HepG2 (cell line): ENCODE results near the gene BRAF. TPM values are rescaled to one million over a fixed set of nuclear protein-coding genes. Genes with fewer than 3 reads are reported as not detected.
A peak's percentile ranks its signal among the peaks of the same experiment; 100 is the strongest.

ENCODE experiments used
- CENPT ChIP-seq: sonication (generic); formaldehyde crosslinking; IDR thresholded peaks from 2 replicates; pipeline ENCODE4 v1.8.0; 2022; ENCODE audit warnings: low read depth, mild to moderate bottlenecking, moderate library complexity, missing genetic modification reagents
- HBP1 ChIP-seq: IDR thresholded peaks from 2 replicates; pipeline ENCODE4 v1.6.1; 2016; ENCODE audit warnings: low read depth, control low read depth
- JDP2 ChIP-seq: sonication (generic); formaldehyde crosslinking; IDR thresholded peaks from 2 replicates; pipeline ENCODE4 v1.8.1; 2022; ENCODE audit warnings: missing genetic modification reagents, borderline replicate concordance
- KDM6A ChIP-seq: IDR thresholded peaks from 2 replicates; pipeline ENCODE4 v1.6.1; 2016; ENCODE audit warnings: low read depth
- MAFG ChIP-seq: sonication (generic); formaldehyde crosslinking; IDR thresholded peaks from 2 replicates; pipeline ENCODE4 v1.5.1; 2020; ENCODE audit warnings: mild to moderate bottlenecking, missing genetic modification reagents
- NR2F2 ChIP-seq: IDR thresholded peaks from 2 replicates; pipeline ENCODE4 v1.6.1; 2012; ENCODE audit warnings: low read depth, inconsistent platforms, borderline replicate concordance
- RCOR2 ChIP-seq: IDR thresholded peaks from 2 replicates; pipeline ENCODE4 v1.6.1; 2016; ENCODE audit warnings: missing biosample characterization, missing genetic modification reagents
- SIX4 ChIP-seq: sonication (generic); formaldehyde crosslinking; IDR thresholded peaks from 2 replicates; pipeline ENCODE4 v1.4.0; 2020; ENCODE audit warnings: missing genetic modification reagents
- ZHX2 ChIP-seq, 2 experiments: sonication (generic) in 1 of 2; formaldehyde crosslinking in 1 of 2; IDR thresholded peaks; 2 replicates each; pipeline versions ENCODE4 v1.6.1 to v1.9.0; 2014 to 2022; ENCODE audit warnings: antibody characterized with exemption in 1 of 2, borderline replicate concordance in 1 of 2, inconsistent platforms in 1 of 2, low read depth in 1 of 2, missing genetic modification reagents in 1 of 2
- ZNF552 ChIP-seq: sonication (generic); formaldehyde crosslinking; IDR thresholded peaks from 2 replicates; pipeline ENCODE4 v1.9.0; 2022; ENCODE audit warnings: missing genetic modification reagents, mild to moderate bottlenecking, borderline replicate concordance
- ZNF724P ChIP-seq: sonication (generic); formaldehyde crosslinking; IDR thresholded peaks from 2 replicates; pipeline ENCODE4 v1.8.0; 2022; ENCODE audit warnings: missing genetic modification reagents, borderline replicate concordance
- ZNF776 ChIP-seq: sonication (generic); formaldehyde crosslinking; IDR thresholded peaks from 2 replicates; pipeline ENCODE4 v1.4.0; 2020; ENCODE audit warnings: mild to moderate bottlenecking, missing genetic modification reagents
- polyA plus RNA-seq, 8 experiments: library from polyadenylated mRNA; depleted of rRNA in 3 of 8; stranded (reverse) in 7 of 8; unstranded in 1 of 8; fragments of >200 nt; fragmentation: Illumina TruSeq in 4 of 8; extraction: Trizol in 4 of 8; gene quantifications; 2 replicates each; pipeline versions ENCODE4 v1.2.1 to v1.2.3, GENCODE V29; 2011 to 2016; ENCODE audit warnings: low read depth in 4 of 8, missing spikeins in 1 of 8, mixed read lengths in 1 of 8; ENCODE audit not compliant: insufficient read depth in 1 of 8
- total RNA-seq, 5 experiments: library from RNA; depleted of rRNA; stranded (reverse); fragments of >200 nt; fragmentation: Illumina TruSeq; extraction: Trizol; gene quantifications; 2 replicates each; pipeline ENCODE4 v1.2.3, GENCODE V29; 2016; ENCODE audit warnings: low read depth in 1 of 5
- TF ChIP-seq, protein P1 (sequence below): sonication (generic); formaldehyde crosslinking; IDR thresholded peaks from 2 replicates; pipeline ENCODE4 v1.4.0; 2020; ENCODE audit warnings: mild to moderate bottlenecking, missing genetic modification reagents, borderline replicate concordance
- TF ChIP-seq, protein P2 (sequence below): sonication (generic); formaldehyde crosslinking; IDR thresholded peaks from 2 replicates; pipeline ENCODE4 v1.4.0; 2020; ENCODE audit warnings: missing genetic modification reagents

Gene BRAF
- total and polyA plus RNA-seq, 2 of the 13 experiments (the other 11 are each of a cell fraction or from before 2014, with no cell fraction given): 12.5 to 13.4 TPM

DNA sequence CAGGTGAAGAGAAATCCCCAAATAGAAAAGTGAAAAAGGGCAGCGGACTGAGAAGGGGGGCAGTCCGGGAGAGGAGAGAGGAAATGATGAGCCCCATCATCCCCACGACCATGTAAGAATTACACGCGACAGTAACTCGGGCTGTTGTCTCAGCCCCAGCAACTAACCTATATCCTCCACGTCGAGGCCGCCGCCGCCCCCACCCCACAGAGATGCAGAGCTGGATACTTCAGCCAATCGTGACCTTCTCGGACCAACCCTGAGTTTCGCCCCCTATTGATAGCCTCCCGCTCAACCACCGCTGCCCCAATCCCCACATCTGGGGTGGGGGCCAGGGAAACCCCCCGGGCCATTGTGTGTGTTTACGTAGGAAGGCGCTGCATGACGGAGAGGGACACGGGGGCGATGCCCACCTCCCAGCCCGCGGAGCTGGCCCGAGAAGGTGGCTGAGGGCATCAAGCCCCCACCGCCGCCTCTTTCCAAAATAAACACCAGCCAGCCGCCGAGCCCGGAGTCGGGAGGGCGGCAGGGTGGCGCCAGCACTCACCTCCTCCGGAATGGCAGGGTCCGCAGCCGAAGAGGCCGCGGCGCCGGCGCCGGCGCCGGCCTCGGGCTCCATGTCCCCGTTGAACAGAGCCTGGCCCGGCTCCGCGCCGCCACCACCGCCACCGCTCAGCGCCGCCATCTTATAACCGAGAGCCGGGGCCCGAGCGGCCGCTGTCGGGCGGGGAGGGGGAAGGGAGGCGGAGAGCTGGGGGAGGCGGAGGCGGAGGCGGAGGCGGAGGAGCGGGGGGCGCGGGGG, 509 bp downstream of the BRAF start (continued):
- peak; percentile 50; the same call in 1 of the 2 replicates for TF ChIP-seq ZHX2 (IDR thresholded peaks at IDR 0.05; ENCODE audit: low read depth)
- no peak for TF ChIP-seq ZHX2 (CRISPR knock-in tag; IDR thresholded peaks at IDR 0.05; ENCODE audit: borderline replicate concordance)
- no peak; the same call in 1 of the 2 replicates for TF ChIP-seq JDP2 (CRISPR knock-in tag)
- TF ChIP-seq ZNF776 (CRISPR knock-in tag): no peak
- no peak for TF ChIP-seq ZNF552
- TF ChIP-seq CENPT (CRISPR knock-in tag): no peak
- TF ChIP-seq, protein P1, sequence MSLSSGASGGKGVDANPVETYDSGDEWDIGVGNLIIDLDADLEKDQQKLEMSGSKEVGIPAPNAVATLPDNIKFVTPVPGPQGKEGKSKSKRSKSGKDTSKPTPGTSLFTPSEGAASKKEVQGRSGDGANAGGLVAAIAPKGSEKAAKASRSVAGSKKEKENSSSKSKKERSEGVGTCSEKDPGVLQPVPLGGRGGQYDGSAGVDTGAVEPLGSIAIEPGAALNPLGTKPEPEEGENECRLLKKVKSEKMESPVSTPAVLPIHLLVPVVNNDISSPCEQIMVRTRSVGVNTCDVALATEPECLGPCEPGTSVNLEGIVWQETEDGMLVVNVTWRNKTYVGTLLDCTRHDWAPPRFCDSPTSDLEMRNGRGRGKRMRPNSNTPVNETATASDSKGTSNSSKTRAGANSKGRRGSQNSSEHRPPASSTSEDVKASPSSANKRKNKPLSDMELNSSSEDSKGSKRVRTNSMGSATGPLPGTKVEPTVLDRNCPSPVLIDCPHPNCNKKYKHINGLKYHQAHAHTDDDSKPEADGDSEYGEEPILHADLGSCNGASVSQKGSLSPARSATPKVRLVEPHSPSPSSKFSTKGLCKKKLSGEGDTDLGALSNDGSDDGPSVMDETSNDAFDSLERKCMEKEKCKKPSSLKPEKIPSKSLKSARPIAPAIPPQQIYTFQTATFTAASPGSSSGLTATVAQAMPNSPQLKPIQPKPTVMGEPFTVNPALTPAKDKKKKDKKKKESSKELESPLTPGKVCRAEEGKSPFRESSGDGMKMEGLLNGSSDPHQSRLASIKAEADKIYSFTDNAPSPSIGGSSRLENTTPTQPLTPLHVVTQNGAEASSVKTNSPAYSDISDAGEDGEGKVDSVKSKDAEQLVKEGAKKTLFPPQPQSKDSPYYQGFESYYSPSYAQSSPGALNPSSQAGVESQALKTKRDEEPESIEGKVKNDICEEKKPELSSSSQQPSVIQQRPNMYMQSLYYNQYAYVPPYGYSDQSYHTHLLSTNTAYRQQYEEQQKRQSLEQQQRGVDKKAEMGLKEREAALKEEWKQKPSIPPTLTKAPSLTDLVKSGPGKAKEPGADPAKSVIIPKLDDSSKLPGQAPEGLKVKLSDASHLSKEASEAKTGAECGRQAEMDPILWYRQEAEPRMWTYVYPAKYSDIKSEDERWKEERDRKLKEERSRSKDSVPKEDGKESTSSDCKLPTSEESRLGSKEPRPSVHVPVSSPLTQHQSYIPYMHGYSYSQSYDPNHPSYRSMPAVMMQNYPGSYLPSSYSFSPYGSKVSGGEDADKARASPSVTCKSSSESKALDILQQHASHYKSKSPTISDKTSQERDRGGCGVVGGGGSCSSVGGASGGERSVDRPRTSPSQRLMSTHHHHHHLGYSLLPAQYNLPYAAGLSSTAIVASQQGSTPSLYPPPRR (CRISPR knock-in tag): no peak
- no peak; the same call in 1 of the 2 replicates for TF ChIP-seq HBP1 (CRISPR knock-in tag)
- no peak for TF ChIP-seq KDM6A
- TF ChIP-seq NR2F2: no peak
- TF ChIP-seq, protein P2, sequence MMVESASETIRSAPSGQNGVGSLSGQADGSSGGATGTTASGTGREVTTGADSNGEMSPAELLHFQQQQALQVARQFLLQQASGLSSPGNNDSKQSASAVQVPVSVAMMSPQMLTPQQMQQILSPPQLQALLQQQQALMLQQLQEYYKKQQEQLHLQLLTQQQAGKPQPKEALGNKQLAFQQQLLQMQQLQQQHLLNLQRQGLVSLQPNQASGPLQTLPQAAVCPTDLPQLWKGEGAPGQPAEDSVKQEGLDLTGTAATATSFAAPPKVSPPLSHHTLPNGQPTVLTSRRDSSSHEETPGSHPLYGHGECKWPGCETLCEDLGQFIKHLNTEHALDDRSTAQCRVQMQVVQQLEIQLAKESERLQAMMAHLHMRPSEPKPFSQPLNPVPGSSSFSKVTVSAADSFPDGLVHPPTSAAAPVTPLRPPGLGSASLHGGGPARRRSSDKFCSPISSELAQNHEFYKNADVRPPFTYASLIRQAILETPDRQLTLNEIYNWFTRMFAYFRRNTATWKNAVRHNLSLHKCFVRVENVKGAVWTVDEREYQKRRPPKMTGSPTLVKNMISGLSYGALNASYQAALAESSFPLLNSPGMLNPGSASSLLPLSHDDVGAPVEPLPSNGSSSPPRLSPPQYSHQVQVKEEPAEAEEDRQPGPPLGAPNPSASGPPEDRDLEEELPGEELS (CRISPR knock-in tag): no peak
- no peak for TF ChIP-seq ZNF724P (CRISPR knock-in tag)
- no peak for TF ChIP-seq SIX4 (CRISPR knock-in tag)
- no peak for TF ChIP-seq MAFG
- TF ChIP-seq RCOR2: no peak
